ENCODE measurements around the gene MCCC1.
"Not testable (repeated sequence)": the region's sequence is repeated elsewhere in the genome, so short reads cannot be mapped to it uniquely, and the experiment has no call there.

DNA sequence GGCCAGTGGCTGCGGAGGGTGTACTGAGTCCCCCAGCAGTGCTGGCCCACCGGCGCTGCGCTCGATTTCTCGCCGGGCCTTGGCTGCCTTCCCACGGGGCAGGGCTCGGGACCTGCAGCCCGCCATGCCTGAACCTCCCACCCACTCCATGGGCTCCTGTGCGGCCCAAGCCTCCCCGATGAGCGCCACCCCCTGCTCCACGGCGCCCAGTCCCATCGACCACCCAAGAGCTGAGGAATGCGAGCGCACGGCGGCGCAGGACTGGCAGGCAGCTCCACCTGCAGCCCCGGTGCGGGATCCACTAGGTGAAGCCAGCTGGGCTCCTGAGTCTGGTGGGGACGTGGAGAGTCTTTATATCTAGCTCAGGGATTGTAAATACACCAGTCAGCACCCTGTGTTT, 1.7 kb upstream of the MCCC1 start:
- TF ChIP-seq, protein P1, sequence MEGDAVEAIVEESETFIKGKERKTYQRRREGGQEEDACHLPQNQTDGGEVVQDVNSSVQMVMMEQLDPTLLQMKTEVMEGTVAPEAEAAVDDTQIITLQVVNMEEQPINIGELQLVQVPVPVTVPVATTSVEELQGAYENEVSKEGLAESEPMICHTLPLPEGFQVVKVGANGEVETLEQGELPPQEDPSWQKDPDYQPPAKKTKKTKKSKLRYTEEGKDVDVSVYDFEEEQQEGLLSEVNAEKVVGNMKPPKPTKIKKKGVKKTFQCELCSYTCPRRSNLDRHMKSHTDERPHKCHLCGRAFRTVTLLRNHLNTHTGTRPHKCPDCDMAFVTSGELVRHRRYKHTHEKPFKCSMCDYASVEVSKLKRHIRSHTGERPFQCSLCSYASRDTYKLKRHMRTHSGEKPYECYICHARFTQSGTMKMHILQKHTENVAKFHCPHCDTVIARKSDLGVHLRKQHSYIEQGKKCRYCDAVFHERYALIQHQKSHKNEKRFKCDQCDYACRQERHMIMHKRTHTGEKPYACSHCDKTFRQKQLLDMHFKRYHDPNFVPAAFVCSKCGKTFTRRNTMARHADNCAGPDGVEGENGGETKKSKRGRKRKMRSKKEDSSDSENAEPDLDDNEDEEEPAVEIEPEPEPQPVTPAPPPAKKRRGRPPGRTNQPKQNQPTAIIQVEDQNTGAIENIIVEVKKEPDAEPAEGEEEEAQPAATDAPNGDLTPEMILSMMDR (IDR thresholded peaks at IDR 0.05; ENCODE audit: insufficient read depth, low read length, poor library complexity, severe bottlenecking), result not testable (repeated sequence)
- TF ChIP-seq EZH2phosphoT487 (conservative IDR thresholded peaks at IDR 0.05; ENCODE audit: low read length), result not testable (repeated sequence)
